ENCODE results near the gene TMEM140.

- no peak for TF ChIP-seq CTCF (IDR thresholded peaks at IDR 0.05)
- TF ChIP-seq POLR2A (IDR thresholded peaks at IDR 0.05) = no peak
Measured at GRCh38 chr7:135114622-135115021, 33.2 kb upstream of the TMEM140 start.
